H1 (cell line): ENCODE measurements around the gene GJC2. TPM values are rescaled to one million over a fixed set of nuclear protein-coding genes. Genes with fewer than 3 reads are reported as not detected.

ENCODE experiments used
- CBX8 ChIP-seq: fragments of 300-800, 300-1000 bp; sonication (generic); IDR thresholded peaks from 2 replicates; pipeline ENCODE4 v1.7.1; 2016; ENCODE audit warnings: low read depth, low read length, borderline replicate concordance
- CHD7 ChIP-seq: fragments of 300-600 bp; sonication (generic); IDR thresholded peaks from 2 replicates; pipeline ENCODE4 v1.7.1; 2012; ENCODE audit warnings: low read length, moderate library complexity, mild to moderate bottlenecking, inconsistent platforms; ENCODE audit not compliant: insufficient replicate concordance
- KDM4A ChIP-seq: IDR thresholded peaks from one replicate; pipeline ENCODE4 v1.7.1; 2012; ENCODE audit warnings: low read depth, mild to moderate bottlenecking, moderate library complexity, low read length, inconsistent platforms; ENCODE audit not compliant: severe bottlenecking
- NRF1 ChIP-seq: IDR thresholded peaks from 2 replicates; pipeline ENCODE4 v1.6.1; 2011; ENCODE audit warnings: mild to moderate bottlenecking, low read depth, low read length, improper control_type of control experiment
- RNF2 ChIP-seq: fragments of 200-900, 300-1000 bp; sonication (generic); IDR thresholded peaks from 2 replicates; pipeline ENCODE4 v1.7.1; 2016; ENCODE audit warnings: borderline replicate concordance, low read depth, mild to moderate bottlenecking, antibody characterized with exemption, low read length; ENCODE audit not compliant: poor library complexity, severe bottlenecking; ENCODE audit errors: missing control alignments
- SP1 ChIP-seq: IDR thresholded peaks from 2 replicates; pipeline ENCODE4 v1.6.1; 2011; ENCODE audit warnings: low read depth, low read length
- SRF ChIP-seq: IDR thresholded peaks from 2 replicates; pipeline ENCODE4 v1.6.1; 2011; ENCODE audit warnings: mild to moderate bottlenecking, low read depth, low read length, moderate library complexity
- TAF1 ChIP-seq: IDR thresholded peaks from 2 replicates; pipeline ENCODE4 v1.6.1; 2011; ENCODE audit warnings: mild to moderate bottlenecking, low read depth, low read length
- TAF7 ChIP-seq: optimal IDR thresholded peaks from 2 replicates; pipeline ENCODE3; 2011; ENCODE audit warnings: low read depth, mild to moderate bottlenecking, inconsistent platforms, low read length, moderate library complexity, borderline replicate concordance
- TBP ChIP-seq: IDR thresholded peaks from 2 replicates; pipeline ENCODE4 v1.6.1; 2011; ENCODE audit warnings: low read depth, low read length, improper control_type of control experiment
- TEAD4 ChIP-seq: IDR thresholded peaks from 2 replicates; pipeline ENCODE4 v1.6.1; 2012; ENCODE audit warnings: low read depth, low read length, inconsistent platforms, mixed read lengths
- polyA plus RNA-seq, 7 experiments: library from polyadenylated mRNA; depleted of rRNA in 3 of 7; stranded (reverse) in 5 of 7; unstranded in 2 of 7; fragments of >200 nt in 5 of 7; fragments of 200-250 nt in 2 of 7; gene quantifications; 1 replicate in 5 of 7; 2 replicates in 1 of 7; 4 replicates in 1 of 7; pipeline versions ENCODE4 v1.2.1 to v1.2.3, GENCODE V29; 2011 to 2013; ENCODE audit warnings: missing spikeins in 2 of 7, mixed read lengths in 2 of 7
- total RNA-seq: library from RNA; stranded (reverse); fragmentation: NEBNext Ultra II Directional; extraction: Animal tissue kit (Norgen Biotek cat#: 25700); gene quantifications from 2 replicates; pipeline ENCODE4 v1.2.1, GENCODE V29; 2021
- TF ChIP-seq, protein P1 (sequence below): IDR thresholded peaks from 2 replicates; pipeline ENCODE4 v1.6.1; 2012; ENCODE audit warnings: inconsistent platforms

The GJC2 gene
- total and polyA plus RNA-seq, 2 of the 8 experiments (the other 6 are each of a cell fraction or from before 2014, with no cell fraction given) = 0.17 to 0.54 TPM

DNA sequence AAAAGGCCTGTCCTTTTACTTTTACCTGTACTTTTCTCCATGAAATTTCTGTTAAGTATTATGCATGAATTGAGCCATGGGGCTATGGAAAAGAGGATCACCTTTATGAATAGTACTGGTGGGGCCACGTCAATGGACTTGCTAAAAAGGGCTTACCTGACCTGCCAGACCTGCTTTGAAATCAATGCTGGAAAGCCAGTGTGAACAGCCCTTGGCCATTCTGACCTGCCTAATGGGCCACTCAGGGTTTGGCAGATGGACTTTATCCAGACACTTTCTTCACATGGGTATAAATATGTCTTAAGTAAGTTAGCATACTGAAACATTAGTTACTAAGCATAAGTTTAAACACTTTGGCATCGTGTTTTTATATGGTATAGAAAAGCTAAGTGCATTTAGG, 18.0 kb upstream of the GJC2 start (continued):
- TF ChIP-seq CHD7 (no peak), CBX8 (no peak), RNF2 (no peak), TAF1 (no peak), NRF1 (no peak), SP1 (no peak), TAF7 (no peak), TBP (no peak), SRF (no peak), TEAD4 (no peak), KDM4A (no peak)
- TF ChIP-seq, protein P1, sequence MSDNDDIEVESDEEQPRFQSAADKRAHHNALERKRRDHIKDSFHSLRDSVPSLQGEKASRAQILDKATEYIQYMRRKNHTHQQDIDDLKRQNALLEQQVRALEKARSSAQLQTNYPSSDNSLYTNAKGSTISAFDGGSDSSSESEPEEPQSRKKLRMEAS = no peak
